GM12878 (cell line): ENCODE measurements around the gene SLAMF1.

ENCODE experiments used
- CTCF ChIP-seq, 3 experiments: IDR thresholded peaks in 2 of 3; conservative IDR thresholded peaks in 1 of 3; 2 replicates each; pipeline ENCODE4 v1.5.1; 2011; ENCODE audit warnings: low read depth in 3 of 3, low read length in 3 of 3, mild to moderate bottlenecking in 3 of 3, control low read depth in 2 of 3, moderate library complexity in 2 of 3, inconsistent platforms in 1 of 3, mixed read lengths in 1 of 3; ENCODE audit not compliant: control insufficient read depth in 2 of 3, insufficient read depth in 1 of 3; ENCODE audit errors: extremely low read depth in 1 of 3
- EZH2 ChIP-seq: IDR thresholded peaks from 2 replicates; pipeline ENCODE4 v1.6.1; 2012; ENCODE audit warnings: low read depth, mild to moderate bottlenecking, control low read depth, inconsistent platforms, low read length, borderline replicate concordance; ENCODE audit not compliant: control insufficient read depth
- JUNB ChIP-seq: IDR thresholded peaks from 2 replicates; pipeline ENCODE4 v1.6.1; 2016; ENCODE audit warnings: antibody characterized with exemption, mild to moderate bottlenecking
- POLR2AphosphoS2 ChIP-seq: IDR thresholded peaks from 2 replicates; pipeline ENCODE4 v1.6.1; 2011; ENCODE audit warnings: low read depth, mild to moderate bottlenecking, low read length, improper control_type of control experiment, moderate library complexity
- RCOR1 ChIP-seq: conservative IDR thresholded peaks from 2 replicates; pipeline ENCODE4 v1.6.1; 2012; ENCODE audit warnings: low read depth, low read length, improper control_type of control experiment
- REST ChIP-seq: IDR thresholded peaks from 2 replicates; pipeline ENCODE4 v1.6.1; 2012; ENCODE audit warnings: mild to moderate bottlenecking, low read depth, low read length
- TARDBP ChIP-seq: IDR thresholded peaks from 2 replicates; pipeline ENCODE4 v1.6.1; 2016; ENCODE audit warnings: borderline replicate concordance
- YY1 ChIP-seq: IDR thresholded peaks from 2 replicates; pipeline ENCODE4 v1.6.1; 2011; ENCODE audit warnings: low read depth, mild to moderate bottlenecking, low read length
- TF ChIP-seq, protein P1 (sequence below): IDR thresholded peaks from 2 replicates; pipeline ENCODE4 v1.6.1; 2012; ENCODE audit warnings: low read depth, low read length, improper control_type of control experiment
- TF ChIP-seq, protein P2 (sequence below): fragments of 450-650 bp; IDR thresholded peaks from 2 replicates; pipeline ENCODE4 v1.6.1; 2014; ENCODE audit warnings: mild to moderate bottlenecking

GRCh38 chr1:160638540-160638857 is 8.3 kb downstream of the SLAMF1 start:
- no peak for TF ChIP-seq YY1
- no peak for TF ChIP-seq REST
- 0 out of 2 replicates have a peak, but pooled peaks have one; percentile 22 for TF ChIP-seq POLR2AphosphoS2
- TF ChIP-seq CTCF (IDR thresholded peaks at IDR 0.05 in 2 of 3, conservative IDR thresholded peaks at IDR 0.05 in 1 of 3; ENCODE audit: control insufficient read depth in 2 of 3, extremely low read depth in 1 of 3, insufficient read depth in 1 of 3, low read depth in 3 of 3, low read length in 3 of 3), result no peak
- TF ChIP-seq, protein P1, sequence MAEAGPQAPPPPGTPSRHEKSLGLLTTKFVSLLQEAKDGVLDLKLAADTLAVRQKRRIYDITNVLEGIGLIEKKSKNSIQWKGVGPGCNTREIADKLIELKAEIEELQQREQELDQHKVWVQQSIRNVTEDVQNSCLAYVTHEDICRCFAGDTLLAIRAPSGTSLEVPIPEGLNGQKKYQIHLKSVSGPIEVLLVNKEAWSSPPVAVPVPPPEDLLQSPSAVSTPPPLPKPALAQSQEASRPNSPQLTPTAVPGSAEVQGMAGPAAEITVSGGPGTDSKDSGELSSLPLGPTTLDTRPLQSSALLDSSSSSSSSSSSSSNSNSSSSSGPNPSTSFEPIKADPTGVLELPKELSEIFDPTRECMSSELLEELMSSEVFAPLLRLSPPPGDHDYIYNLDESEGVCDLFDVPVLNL, result no peak
- TF ChIP-seq, protein P2, sequence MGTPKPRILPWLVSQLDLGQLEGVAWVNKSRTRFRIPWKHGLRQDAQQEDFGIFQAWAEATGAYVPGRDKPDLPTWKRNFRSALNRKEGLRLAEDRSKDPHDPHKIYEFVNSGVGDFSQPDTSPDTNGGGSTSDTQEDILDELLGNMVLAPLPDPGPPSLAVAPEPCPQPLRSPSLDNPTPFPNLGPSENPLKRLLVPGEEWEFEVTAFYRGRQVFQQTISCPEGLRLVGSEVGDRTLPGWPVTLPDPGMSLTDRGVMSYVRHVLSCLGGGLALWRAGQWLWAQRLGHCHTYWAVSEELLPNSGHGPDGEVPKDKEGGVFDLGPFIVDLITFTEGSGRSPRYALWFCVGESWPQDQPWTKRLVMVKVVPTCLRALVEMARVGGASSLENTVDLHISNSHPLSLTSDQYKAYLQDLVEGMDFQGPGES, result no peak
- TF ChIP-seq EZH2, result no peak
- no peak for TF ChIP-seq RCOR1
- TF ChIP-seq JUNB, result no peak
- no peak for TF ChIP-seq TARDBP
